Endothelial cell (in vitro differentiated cells): ENCODE results near the gene GEMIN5. TPM values are rescaled to one million over a fixed set of nuclear protein-coding genes. Genes with fewer than 3 reads are reported as not detected.

Experiments
- DNase-seq: peaks from one replicate; pipeline ENCODE4 v3.0.0; 2021; ENCODE audit warnings: low spot score
- H3K27ac Mint-ChIP-seq: one replicate; pipeline ENCODE4 v1.8.0; 2021; ENCODE audit warnings: mixed read lengths, inconsistent platforms; ENCODE audit not compliant: unreplicated experiment
- H3K27me3 Mint-ChIP-seq: one replicate; pipeline ENCODE4 v1.8.0; 2021; ENCODE audit warnings: mild to moderate bottlenecking, moderate library complexity, mixed read lengths, inconsistent platforms; ENCODE audit not compliant: unreplicated experiment
- H3K36me3 Mint-ChIP-seq: one replicate; pipeline ENCODE4 v1.8.0; 2021; ENCODE audit warnings: mild to moderate bottlenecking, low read depth, mixed read lengths, inconsistent platforms; ENCODE audit not compliant: unreplicated experiment
- H3K4me1 Mint-ChIP-seq: one replicate; pipeline ENCODE4 v1.8.0; 2021; ENCODE audit warnings: mild to moderate bottlenecking, mixed read lengths, inconsistent platforms; ENCODE audit not compliant: unreplicated experiment
- H3K4me3 Mint-ChIP-seq: one replicate; pipeline ENCODE4 v1.8.0; 2021; ENCODE audit warnings: mild to moderate bottlenecking, mixed read lengths, inconsistent platforms; ENCODE audit not compliant: unreplicated experiment
- H3K9me3 Mint-ChIP-seq: one replicate; pipeline ENCODE4 v1.8.0; 2021; ENCODE audit warnings: mixed read lengths, inconsistent platforms; ENCODE audit not compliant: unreplicated experiment
- CTCF ChIP-seq: fragments of 200-600 bp; sonication (generic); IDR thresholded peaks from one replicate; pipeline ENCODE4 v1.5.0; 2021; ENCODE audit warnings: antibody characterized with exemption; ENCODE audit not compliant: unreplicated experiment
- total RNA-seq: library from RNA; stranded (reverse); fragmentation: NEBNext Ultra II Directional; extraction: Animal tissue kit (Norgen Biotek cat#: 25700); gene quantifications from one replicate; pipeline ENCODE4 v1.2.1, GENCODE V29; 2021; ENCODE audit not compliant: unreplicated experiment

The GEMIN5 gene
- total RNA-seq, 1 donor from 2014 or later = 16.9 TPM

- H3K27me3 Mint-ChIP-seq = peaks cover 2% of the 10 kb centered on the region
- peaks cover 87% of the 10 kb centered on the region for H3K36me3 Mint-ChIP-seq
- H3K27ac Mint-ChIP-seq = no peak overlapping the region
- H3K4me1 Mint-ChIP-seq = peaks cover 4% of the 10 kb centered on the region
- peak overlapping the region; percentile 48 for H3K4me3 Mint-ChIP-seq
- no peak for TF ChIP-seq CTCF
- no peak for DNase-seq
- peaks cover 16% of the 10 kb centered on the region for H3K9me3 Mint-ChIP-seq
These were observed 53.6 kb downstream of the GEMIN5 start for GRCh38 chr5:154884424-154884823.

GRCh38 chr5:154881986-154882385 lies 56.0 kb downstream of the GEMIN5 start:
- peaks cover 78% of the 10 kb centered on the region for H3K36me3 Mint-ChIP-seq
- DNase-seq = no peak
- TF ChIP-seq CTCF = no peak
- peak overlapping the region; percentile 7 for H3K4me3 Mint-ChIP-seq
- H3K27ac Mint-ChIP-seq = peak overlapping the region; percentile 57
- H3K9me3 Mint-ChIP-seq = peaks cover 18% of the 10 kb centered on the region
- peaks cover 3% of the 10 kb centered on the region for H3K27me3 Mint-ChIP-seq
- peaks cover 4% of the 10 kb centered on the region for H3K4me1 Mint-ChIP-seq

DNA sequence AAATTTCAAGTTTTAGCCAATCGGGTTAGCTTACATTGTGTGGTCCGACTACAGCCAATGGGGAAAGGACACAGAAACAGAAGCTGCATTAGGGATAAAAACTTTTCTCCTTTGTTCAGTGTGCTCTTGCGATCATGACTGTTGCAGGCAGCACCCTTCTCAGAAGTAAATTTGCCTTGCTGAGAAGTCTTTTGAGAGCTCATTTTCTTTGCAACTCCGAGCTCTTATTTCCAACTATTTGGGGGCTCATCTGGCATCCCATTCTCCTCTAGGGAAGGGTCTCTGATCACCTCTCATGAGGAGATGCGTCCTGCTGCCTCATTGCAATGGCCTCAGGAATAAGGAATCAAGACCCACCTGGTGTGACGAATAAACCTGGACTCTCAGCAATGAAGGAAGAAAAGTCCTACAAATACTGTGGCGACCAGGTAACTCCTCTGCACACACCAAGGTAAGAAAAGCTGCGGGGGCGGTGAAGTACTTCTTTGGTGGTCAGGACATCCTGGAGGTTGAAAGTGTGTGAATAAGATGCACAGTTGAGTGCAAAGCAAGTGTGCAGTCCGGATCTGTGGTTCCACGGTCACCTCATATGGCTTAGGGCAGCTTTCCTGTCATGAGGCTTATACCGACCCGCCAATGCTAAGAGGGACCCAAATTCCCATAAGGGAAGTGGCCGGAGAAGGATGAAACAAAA lies 59.2 kb downstream of the GEMIN5 start:
- H3K27me3 Mint-ChIP-seq = peaks cover 6% of the 10 kb centered on the region
- no peak for TF ChIP-seq CTCF
- H3K27ac Mint-ChIP-seq = no peak overlapping the region
- DNase-seq = no peak
- peaks cover 5% of the 10 kb centered on the region for H3K9me3 Mint-ChIP-seq
- peaks cover 72% of the 10 kb centered on the region for H3K36me3 Mint-ChIP-seq
- H3K4me1 Mint-ChIP-seq = peaks cover 4% of the 10 kb centered on the region
- H3K4me3 Mint-ChIP-seq = peak overlapping the region; percentile 78

- Mint-ChIP-seq H3K27ac (no peak overlapping the region), H3K4me1 (no peaks in the 10 kb centered on the region), H3K9me3 (peaks cover 5% of the 10 kb centered on the region), H3K4me3 (peak overlapping the region; percentile 76), H3K27me3 (peaks cover 4% of the 10 kb centered on the region), H3K36me3 (peaks cover 55% of the 10 kb centered on the region)
- no peak for TF ChIP-seq CTCF
- DNase-seq = no peak
These were observed 64.2 kb downstream of the GEMIN5 start for GRCh38 chr5:154873791-154874331.

DNA sequence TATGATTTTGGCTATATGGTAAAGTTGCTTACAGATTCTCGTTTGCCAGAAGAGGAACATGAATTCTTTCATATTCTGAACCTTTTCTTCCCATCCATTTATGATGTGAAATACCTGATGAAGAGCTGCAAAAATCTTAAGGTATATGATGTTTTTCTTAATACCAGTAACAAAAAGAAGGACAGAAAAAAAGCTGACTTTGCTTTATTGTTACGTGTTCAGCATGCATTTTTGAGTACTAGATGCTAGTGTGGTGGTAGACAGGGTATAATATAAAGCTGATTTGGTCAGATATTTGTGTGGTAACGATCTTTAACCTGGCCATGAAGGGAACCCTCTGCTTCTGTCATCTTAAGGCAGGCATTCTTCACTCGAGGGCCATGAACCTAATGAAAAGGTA lies 66.3 kb downstream of the GEMIN5 start:
- no peak for DNase-seq
- no peak overlapping the region for H3K4me3 Mint-ChIP-seq
- TF ChIP-seq CTCF = no peak
- no peaks in the 10 kb centered on the region for H3K27me3 Mint-ChIP-seq
- peaks cover 54% of the 10 kb centered on the region for H3K36me3 Mint-ChIP-seq
- H3K9me3 Mint-ChIP-seq = no peaks in the 10 kb centered on the region
- no peak overlapping the region for H3K27ac Mint-ChIP-seq
- no peaks in the 10 kb centered on the region for H3K4me1 Mint-ChIP-seq
